DND-41 (cell line): Measurements from ENCODE around the gene ALPK3.

Source experiments
- ATAC-seq: fragments of 200-7000 bp; cut with Tn5 transposase; 3 replicates; pipeline ENCODE4 v1.9.1; 2021; ENCODE audit warnings: low read depth; ENCODE audit not compliant: insufficient read depth
- DNase-seq: peaks from one replicate; pipeline ENCODE4 v3.0.0-alpha.2; 2020
- H2AFZ ChIP-seq: 2 replicates; pipeline ENCODE4 v1.6.0; 2012; ENCODE audit warnings: low read depth, low read length
- H3K27ac ChIP-seq: 2 replicates; pipeline ENCODE4 v1.5.1; 2012; ENCODE audit warnings: low read length, inconsistent platforms
- H3K27me3 ChIP-seq: fragments of 200-600 bp; sonication (generic); 2 replicates; pipeline ENCODE4 v1.6.0; 2012; ENCODE audit warnings: low read length, mild to moderate bottlenecking, inconsistent platforms; ENCODE audit not compliant: insufficient read depth, poor library complexity
- H3K36me3 ChIP-seq: 2 replicates; pipeline ENCODE4 v1.5.1; 2012; ENCODE audit warnings: low read length, inconsistent platforms; ENCODE audit not compliant: insufficient read depth
- H3K4me1 ChIP-seq: 2 replicates; pipeline ENCODE4 v1.5.1; 2012; ENCODE audit warnings: mild to moderate bottlenecking, low read length; ENCODE audit not compliant: insufficient read depth
- H3K4me2 ChIP-seq: 2 replicates; pipeline ENCODE4 v1.6.0; 2012; ENCODE audit warnings: mild to moderate bottlenecking, moderate library complexity, low read length, inconsistent platforms; ENCODE audit not compliant: insufficient read depth
- H3K4me3 ChIP-seq, 2 experiments: fragments of 200-600 bp in 1 of 2; shearing (Covaris generic) in 1 of 2; 2 replicates each; pipeline ENCODE4 v1.5.1; 2012 to 2016; ENCODE audit warnings: inconsistent platforms in 2 of 2, low read length in 2 of 2, mild to moderate bottlenecking in 2 of 2, low read depth in 1 of 2, moderate library complexity in 1 of 2
- H3K79me2 ChIP-seq: 2 replicates; pipeline ENCODE4 v1.6.0; 2012; ENCODE audit warnings: low read length, inconsistent platforms; ENCODE audit not compliant: insufficient read depth
- H3K9ac ChIP-seq: 2 replicates; pipeline ENCODE4 v1.6.0; 2012; ENCODE audit warnings: low read depth, mild to moderate bottlenecking, inconsistent platforms, low read length, moderate library complexity
- H3K9me3 ChIP-seq: 2 replicates; pipeline ENCODE4 v1.5.1; 2012; ENCODE audit warnings: low read length, moderate library complexity, mild to moderate bottlenecking, inconsistent platforms; ENCODE audit not compliant: insufficient read depth, severe bottlenecking
- H4K20me1 ChIP-seq: 2 replicates; pipeline ENCODE4 v1.6.0; 2012; ENCODE audit warnings: low read length; ENCODE audit not compliant: insufficient read depth
- CTCF ChIP-seq: IDR thresholded peaks from 2 replicates; pipeline ENCODE4 v1.5.1; 2012; ENCODE audit warnings: borderline replicate concordance, low read length, moderate library complexity, mild to moderate bottlenecking; ENCODE audit not compliant: poor library complexity, severe bottlenecking; ENCODE audit errors: extremely low read depth
- EZH2 ChIP-seq: IDR thresholded peaks from 3 replicates; pipeline ENCODE4 v1.6.1; 2012; ENCODE audit warnings: borderline replicate concordance, low read depth, mild to moderate bottlenecking, moderate library complexity, low read length, inconsistent platforms; ENCODE audit not compliant: severe bottlenecking

The ALPK3 gene

GRCh38 chr15:84914909-84915605 is 97.9 kb downstream of the ALPK3 start:
- TF ChIP-seq EZH2 (no peak), CTCF (no peak)
- DNase-seq (peak; percentile 18), ATAC-seq (peak; percentile 64; the same call in 2 of the 3 replicates)
- no peaks in the 10 kb centered on the region for H3K9me3 ChIP-seq
- no peaks in the 10 kb centered on the region for H4K20me1 ChIP-seq
- H3K4me1 ChIP-seq = peaks cover 7% of the 10 kb centered on the region
- no peak overlapping the region for H3K27ac ChIP-seq
- H3K36me3 ChIP-seq = no peaks in the 10 kb centered on the region
- H3K4me3 ChIP-seq = no peak overlapping the region
- H3K9ac ChIP-seq = no peak overlapping the region
- peaks cover 10% of the 10 kb centered on the region for H3K27me3 ChIP-seq
- no peaks in the 10 kb centered on the region for H3K79me2 ChIP-seq
- no peak overlapping the region; the same call in 1 of the 2 replicates for H3K4me2 ChIP-seq
- no peak overlapping the region for H2AFZ ChIP-seq

GRCh38 chr15:84915606-84915958 is 98.4 kb downstream of the ALPK3 start:
- H3K9me3 ChIP-seq = no peaks in the 10 kb centered on the region
- H3K36me3 ChIP-seq = no peaks in the 10 kb centered on the region
- no peak overlapping the region for H2AFZ ChIP-seq
- ATAC-seq (no peak), DNase-seq (no peak)
- no peaks in the 10 kb centered on the region for H4K20me1 ChIP-seq
- no peak for TF ChIP-seq EZH2
- TF ChIP-seq CTCF = no peak
- no peak overlapping the region for H3K4me2 ChIP-seq
- no peak overlapping the region for H3K4me3 ChIP-seq
- no peak overlapping the region for H3K27ac ChIP-seq
- peaks cover 7% of the 10 kb centered on the region for H3K4me1 ChIP-seq
- H3K27me3 ChIP-seq = peaks cover 10% of the 10 kb centered on the region
- H3K9ac ChIP-seq = no peak overlapping the region
- no peaks in the 10 kb centered on the region for H3K79me2 ChIP-seq

- ATAC-seq (no peak), DNase-seq (no peak)
- Histone ChIP-seq H3K4me1 (peaks cover 7% of the 10 kb centered on the region), H3K27ac (no peak overlapping the region), H3K4me3 (no peak overlapping the region), H3K79me2 (no peaks in the 10 kb centered on the region), H3K9ac (no peak overlapping the region), H2AFZ (no peak overlapping the region), H3K9me3 (no peaks in the 10 kb centered on the region), H3K27me3 (peaks cover 10% of the 10 kb centered on the region), H4K20me1 (no peaks in the 10 kb centered on the region), H3K4me2 (no peak overlapping the region), H3K36me3 (no peaks in the 10 kb centered on the region)
- no peak for TF ChIP-seq CTCF
- TF ChIP-seq EZH2 = no peak
Measured at GRCh38 chr15:84917452-84917851, 100.3 kb downstream of the ALPK3 start.
